GM12892 (cell line): ENCODE results near the gene UBE2Z.

ENCODE experiments used
- POLR2A ChIP-seq: IDR thresholded peaks from 2 replicates; pipeline ENCODE4 v1.6.1; 2011; ENCODE audit warnings: low read depth, low read length, control low read depth
- POLR2AphosphoS5 ChIP-seq: IDR thresholded peaks from 2 replicates; pipeline ENCODE4 v1.6.1; 2011; ENCODE audit warnings: low read depth, low read length, control low read depth

DNA sequence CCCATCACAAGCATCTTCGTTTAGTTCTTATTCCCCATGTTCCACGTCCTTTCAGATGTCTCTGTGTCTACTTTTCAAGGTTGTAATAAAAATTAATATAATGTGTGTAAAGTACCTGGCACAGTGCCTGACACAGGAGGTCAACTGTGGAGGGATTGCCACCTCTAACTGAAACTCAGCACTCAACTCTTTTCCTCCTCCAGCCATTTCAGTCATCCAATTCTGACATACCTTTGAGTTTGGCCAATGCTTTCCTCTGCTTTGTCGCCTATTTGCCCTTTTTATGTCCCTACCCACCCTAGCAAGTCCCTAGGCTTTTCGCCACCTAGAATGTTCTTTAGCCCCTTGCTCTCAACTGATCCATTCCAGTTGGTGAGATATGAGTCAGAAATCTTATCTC is 1.6 kb downstream of the UBE2Z start:
- TF ChIP-seq POLR2A (peak; percentile 43; the same call in 1 of the 2 replicates), POLR2AphosphoS5 (no peak; the same call in 1 of the 2 replicates)
